ENCODE data around the gene ZBTB47.

- TF ChIP-seq, protein P1, sequence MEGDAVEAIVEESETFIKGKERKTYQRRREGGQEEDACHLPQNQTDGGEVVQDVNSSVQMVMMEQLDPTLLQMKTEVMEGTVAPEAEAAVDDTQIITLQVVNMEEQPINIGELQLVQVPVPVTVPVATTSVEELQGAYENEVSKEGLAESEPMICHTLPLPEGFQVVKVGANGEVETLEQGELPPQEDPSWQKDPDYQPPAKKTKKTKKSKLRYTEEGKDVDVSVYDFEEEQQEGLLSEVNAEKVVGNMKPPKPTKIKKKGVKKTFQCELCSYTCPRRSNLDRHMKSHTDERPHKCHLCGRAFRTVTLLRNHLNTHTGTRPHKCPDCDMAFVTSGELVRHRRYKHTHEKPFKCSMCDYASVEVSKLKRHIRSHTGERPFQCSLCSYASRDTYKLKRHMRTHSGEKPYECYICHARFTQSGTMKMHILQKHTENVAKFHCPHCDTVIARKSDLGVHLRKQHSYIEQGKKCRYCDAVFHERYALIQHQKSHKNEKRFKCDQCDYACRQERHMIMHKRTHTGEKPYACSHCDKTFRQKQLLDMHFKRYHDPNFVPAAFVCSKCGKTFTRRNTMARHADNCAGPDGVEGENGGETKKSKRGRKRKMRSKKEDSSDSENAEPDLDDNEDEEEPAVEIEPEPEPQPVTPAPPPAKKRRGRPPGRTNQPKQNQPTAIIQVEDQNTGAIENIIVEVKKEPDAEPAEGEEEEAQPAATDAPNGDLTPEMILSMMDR (conservative IDR thresholded peaks at IDR 0.05; ENCODE audit: low read length), result no peak
- TF ChIP-seq EZH2phosphoT487 (IDR thresholded peaks at IDR 0.05; ENCODE audit: borderline replicate concordance), result no peak
These were observed 56.1 kb downstream of the ZBTB47 start for GRCh38 chr3:42709621-42710020.

Data from Loucy (cell line).